Measurements from ENCODE around the gene TMX4.

DNA sequence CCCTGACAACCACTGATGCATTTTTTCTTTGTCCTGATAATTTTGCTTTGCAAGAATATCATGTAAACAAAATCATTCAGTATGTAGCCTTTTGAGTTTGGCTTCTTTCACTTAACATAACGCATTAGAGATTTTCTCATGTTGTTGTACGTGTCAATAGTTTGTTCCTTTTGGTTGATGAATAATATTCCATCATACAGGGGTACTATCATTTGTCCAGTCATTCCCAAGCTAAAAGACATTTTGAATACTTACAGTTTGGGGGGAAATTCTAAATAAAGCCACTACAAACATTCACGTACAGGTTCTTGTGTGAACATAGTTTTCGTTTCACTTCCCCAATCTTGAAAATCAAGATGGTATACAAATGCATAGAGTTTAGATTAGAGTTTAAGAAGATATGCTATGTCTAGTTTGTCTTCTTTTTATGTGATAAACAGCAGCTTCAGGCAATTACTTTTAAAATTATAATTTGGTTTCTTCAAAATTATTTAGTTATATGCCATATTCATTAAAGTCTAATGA, 84.5 kb downstream of the TMX4 start:
- TF ChIP-seq CTCF (IDR thresholded peaks at IDR 0.05), result no peak
- TF ChIP-seq POLR2AphosphoS5 (IDR thresholded peaks at IDR 0.05), result no peak
- TF ChIP-seq POLR2A (IDR thresholded peaks at IDR 0.05), result no peak

All from transverse colon (tissue), 4 donors.